HG02610 (cell line): ENCODE results near the gene EIF3M.

Experiments used
- ATAC-seq: cut with Tn5 transposase; IDR thresholded peaks from one replicate; pipeline ENCODE4 v1.9.1; 2021; ENCODE audit warnings: mild to moderate bottlenecking, moderate library complexity; ENCODE audit not compliant: unreplicated experiment

Gene EIF3M

GRCh38 chr11:32583459-32584271 is at the start of gene EIF3M:
Gene EIF3M, plus strand, starts transcription at chr11:32583831. Its CDS starts 57 bp downstream, at chr11:32583888.
- peak; percentile 98 for ATAC-seq

DNA sequence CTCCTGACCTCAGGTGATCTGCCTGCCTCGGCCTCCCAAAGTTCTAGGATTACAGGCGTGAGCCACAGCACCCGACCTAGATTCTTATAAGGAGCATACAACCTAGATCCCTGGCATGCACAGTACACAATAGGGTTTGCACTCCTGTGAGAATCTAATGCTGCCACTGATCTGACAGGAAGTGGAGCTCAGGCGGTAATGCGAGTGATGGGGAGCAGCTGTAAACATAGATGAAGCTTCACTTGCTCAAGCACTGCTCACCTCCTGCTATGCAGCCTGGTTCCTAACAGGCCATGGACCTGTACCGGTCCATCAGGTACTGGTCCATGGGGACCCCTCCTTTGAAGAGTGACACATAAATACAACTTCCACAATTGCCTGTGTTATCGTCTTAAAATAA is 44.8 kb upstream of the EIF3M start:
- no peak for ATAC-seq

GRCh38 chr11:32549611-32550187 is 33.9 kb upstream of the EIF3M start:
- no peak for ATAC-seq

DNA sequence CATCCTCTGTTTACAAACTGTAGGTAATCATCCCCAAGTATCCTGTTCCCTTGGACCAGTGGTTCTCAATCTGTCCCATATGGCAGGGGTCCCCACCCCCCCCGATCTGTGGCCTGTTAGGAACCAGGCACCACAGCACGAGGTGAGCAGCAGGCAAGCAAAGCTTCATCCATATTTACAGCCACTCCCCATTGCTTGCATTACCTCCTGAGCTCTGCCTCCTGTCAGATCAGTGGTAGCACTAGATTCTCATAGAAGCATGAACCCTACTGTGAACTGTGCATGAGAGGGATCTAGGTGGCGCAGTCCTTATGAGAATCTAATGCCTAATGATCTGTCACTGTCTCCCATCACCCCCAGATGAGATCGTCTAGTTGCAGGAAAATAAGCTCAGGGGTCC is 33.4 kb upstream of the EIF3M start:
- no peak for ATAC-seq

GRCh38 chr11:32555091-32555490 is 28.5 kb upstream of the EIF3M start:
- no peak for ATAC-seq

- ATAC-seq: no peak
Measured at GRCh38 chr11:32555895-32556294, 27.7 kb upstream of the EIF3M start.

DNA sequence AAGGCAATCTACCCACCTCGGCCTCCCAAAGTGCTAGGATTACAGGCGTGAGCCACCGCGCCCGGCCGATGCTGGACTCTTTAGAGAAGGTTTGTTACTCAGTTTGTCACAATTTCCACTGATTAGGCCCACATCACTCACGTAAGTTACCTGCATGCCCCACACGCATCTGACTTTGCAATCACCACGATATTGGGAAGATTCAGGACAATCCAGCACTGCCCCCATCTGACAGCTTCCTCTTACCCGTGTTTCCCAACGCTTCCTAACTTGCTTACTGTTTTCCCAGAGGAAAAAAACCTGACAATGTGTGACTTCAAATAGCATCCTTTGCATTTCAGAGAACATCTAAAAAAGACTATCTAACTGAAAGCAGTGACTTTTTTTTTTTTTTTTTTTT is 21.8 kb upstream of the EIF3M start:
- no peak for ATAC-seq

DNA sequence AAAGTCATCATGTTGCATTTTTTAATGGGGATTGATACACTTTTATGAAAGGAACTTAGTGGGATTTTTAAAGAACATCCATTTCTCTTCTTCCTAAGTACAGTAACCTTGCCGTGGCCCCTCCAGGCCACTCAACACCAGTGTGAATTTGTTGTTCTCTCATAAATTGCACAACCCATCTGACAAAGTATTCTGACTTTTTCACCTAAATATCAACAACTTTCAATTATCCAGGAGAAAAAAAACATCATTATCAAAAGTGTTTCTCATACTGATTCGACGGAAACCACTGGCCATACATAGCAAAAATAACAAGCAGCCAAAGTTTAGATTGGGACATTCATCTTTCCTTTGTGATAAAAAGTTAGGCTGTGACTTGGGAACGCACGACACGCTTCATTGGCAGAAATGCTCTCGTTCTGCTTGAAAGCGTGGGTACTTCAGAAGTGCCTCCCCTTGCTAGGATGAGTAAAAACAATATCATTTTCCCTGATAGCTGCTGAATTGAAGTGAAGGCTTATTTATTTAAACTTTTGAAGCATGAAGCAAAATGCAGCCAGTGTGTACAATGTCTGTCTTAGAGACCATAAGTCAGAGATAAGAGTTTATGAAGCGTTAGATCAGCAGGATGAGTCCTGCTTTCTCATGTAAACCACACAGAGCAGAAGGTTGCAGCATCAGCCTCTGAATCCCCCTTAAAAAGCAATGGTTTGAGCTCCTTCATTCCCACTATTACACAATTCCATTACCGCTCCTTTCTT is 20.6 kb upstream of the EIF3M start:
- no peak for ATAC-seq

DNA sequence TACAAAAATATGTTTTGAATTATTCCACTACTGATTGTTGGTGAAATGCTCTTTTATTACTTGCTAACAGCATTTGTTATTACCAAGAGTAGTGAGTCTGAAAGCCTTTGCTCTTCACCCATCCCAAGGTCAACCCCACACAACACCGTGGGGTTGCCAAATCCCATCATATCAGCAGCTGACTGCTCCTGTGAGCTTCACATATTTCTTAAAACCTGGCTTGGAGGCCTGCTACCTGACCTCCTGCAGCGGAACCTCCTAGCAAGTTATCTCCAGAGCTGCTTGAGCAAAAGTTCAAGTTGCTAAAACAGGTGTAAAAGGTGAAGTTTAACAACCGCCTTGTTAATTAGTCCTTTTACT is 20.1 kb upstream of the EIF3M start:
- no peak for ATAC-seq

DNA sequence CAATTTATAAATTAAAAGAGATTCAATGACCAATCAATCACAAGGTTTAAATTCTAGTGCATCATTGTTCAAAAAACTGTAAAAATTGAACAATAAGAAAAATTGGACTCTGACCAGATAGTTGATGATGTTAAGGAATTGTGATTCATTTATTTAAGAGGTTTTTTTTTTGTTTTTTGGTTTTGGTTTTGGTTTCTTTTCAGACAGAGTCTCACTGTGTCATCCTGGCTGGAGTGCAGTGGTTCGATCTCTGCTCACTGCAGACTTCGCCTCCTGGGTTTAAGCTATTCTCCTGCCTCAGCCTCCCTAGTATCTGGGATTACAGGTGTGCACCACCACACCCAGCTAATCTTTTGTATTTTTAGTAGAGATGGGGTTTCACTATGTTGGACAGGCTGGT is 17.1 kb upstream of the EIF3M start:
- no peak for ATAC-seq

GRCh38 chr11:32567154-32567553 is 16.5 kb upstream of the EIF3M start:
- ATAC-seq: no peak

DNA sequence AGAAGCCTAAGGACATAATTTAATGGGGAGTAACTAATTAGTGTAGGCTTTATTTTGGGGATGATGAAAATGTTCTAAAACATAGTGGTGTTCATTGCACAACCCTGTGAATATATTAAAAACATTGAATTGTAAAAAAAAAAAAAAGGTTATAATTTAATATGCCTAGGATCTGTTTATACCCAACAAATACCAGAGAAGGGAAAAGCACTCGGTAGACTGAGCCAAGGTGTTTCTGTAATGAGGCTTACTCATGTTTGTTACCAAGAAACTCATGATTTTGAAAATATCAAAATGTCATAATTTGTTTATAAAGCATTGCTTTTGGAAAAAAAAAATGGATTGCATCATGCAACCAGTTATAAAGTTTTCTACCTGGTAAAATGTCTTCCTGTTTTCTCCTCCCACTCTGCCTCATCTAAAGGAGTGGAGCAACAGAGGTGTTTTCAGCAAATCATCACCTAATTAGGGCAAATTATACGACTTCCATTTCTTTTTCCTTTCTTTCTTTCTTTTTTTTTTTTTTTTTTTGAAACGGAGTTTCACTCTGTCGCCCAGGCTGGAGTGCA is 14.2 kb upstream of the EIF3M start:
- no peak for ATAC-seq

- ATAC-seq: no peak
Measured at GRCh38 chr11:32571039-32571438, 12.6 kb upstream of the EIF3M start.

- no peak for ATAC-seq
Measured at GRCh38 chr11:32573228-32573627, 10.4 kb upstream of the EIF3M start.

GRCh38 chr11:32574421-32574820 is 9.2 kb upstream of the EIF3M start:
- no peak for ATAC-seq

GRCh38 chr11:32575070-32575469 is 8.6 kb upstream of the EIF3M start:
- ATAC-seq: no peak

DNA sequence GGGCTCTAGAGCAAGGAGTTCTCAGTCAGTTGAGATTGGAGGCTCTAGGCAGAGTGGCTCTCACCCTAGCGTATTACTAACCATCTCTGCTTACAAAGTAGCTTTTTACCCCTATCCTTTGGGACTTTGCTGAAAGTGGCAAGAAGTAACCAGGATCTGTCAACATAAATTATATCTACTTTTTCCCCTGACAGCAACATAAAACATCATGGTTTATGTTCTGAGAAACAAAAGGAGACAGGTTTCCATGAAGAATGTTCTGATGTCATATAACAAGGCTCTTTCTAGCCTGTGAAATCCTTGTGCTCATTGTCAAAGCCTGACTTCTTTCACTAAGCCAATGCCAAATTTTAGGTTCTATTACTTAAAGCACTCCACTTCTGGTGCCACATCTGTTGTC is 7.2 kb upstream of the EIF3M start:
- ATAC-seq: no peak

DNA sequence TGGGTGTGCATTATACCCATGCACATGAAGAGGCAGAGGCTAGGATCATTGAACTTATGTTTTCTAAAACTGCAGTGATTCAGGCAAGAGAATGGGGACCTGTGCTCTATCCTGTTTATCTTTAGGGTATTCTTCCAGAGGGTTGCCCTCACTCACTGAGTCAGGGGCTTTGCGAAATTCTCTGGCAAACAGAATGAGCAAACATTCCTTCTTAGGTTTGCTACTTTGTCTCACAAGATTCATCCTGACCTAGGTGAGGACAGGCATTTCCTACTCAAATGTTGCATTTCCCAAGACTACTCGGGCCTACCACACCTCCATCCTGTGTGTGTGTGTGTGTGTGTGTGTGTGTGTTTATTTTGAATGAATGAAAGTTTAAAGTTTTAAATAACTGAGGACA is 2.7 kb upstream of the EIF3M start:
- ATAC-seq: no peak

DNA sequence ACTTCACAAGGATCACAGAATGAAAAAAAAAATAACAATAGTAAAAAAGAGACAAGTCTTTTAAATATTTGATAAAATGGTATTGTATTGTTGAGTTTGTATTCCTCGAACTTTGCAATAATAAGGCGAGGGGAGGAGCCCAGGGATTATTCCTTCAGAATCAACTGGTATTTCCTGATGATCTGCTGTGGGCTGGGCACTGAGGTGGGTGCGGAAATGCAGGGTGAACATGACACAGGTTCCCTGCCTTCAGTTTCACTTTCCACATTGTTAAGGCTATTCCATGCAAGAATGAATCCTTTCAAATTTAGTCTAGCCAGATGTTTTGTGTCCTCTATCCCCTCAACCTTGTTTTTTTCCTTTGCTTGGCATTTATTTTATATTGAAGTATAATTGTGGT is 2.1 kb upstream of the EIF3M start:
- ATAC-seq: no peak

DNA sequence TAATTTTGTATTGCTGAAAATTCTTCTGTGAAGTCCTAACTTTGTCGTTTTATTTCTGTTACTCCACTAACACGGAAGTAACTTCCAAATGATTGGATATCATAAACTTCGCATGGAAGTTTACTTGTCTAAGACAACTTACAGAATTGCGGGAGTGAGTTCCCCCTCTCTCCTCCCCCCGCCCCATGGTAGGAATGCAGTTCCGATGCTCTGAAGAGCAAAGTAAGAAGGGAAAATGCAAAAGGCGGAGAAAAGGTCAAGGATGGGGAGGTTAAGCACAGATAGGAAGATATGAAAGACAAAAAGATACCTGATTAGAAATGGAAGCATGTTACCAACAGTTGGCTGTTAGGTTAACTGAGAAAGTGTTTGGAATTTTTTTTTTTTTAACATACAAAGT is 1.3 kb downstream of the EIF3M start:
- no peak for ATAC-seq

DNA sequence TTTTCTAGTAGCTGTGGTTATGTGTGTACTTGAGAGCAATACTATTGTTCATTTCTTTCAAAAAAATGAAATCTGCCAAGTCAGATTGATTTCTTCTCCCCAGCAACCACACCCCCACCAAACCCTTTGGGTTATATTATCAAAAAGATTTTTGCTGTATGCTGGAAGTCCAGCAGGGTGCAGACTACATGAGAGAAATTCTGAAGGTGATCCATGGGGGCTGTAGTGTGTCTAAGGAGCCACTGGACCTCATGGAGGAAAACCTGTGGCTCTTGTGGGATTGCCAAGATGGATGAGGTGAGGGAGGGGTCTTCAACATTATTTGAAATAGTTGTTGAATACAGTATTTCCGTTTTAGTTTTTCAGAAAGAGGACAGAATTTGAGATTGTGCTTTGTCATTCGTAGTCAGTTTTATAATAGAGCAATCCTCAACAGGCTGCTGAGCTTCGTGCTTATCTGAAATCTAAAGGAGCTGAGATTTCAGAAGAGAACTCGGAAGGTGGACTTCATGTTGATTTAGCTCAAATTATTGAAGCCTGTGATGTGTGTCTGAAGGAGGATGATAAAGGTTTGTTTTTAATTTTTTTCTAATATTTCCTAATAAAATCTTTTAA is 3.1 kb downstream of the EIF3M start:
- ATAC-seq: no peak
